CD14-positive monocyte (primary cell): Measurements from ENCODE around the gene WDR64. TPM values are rescaled to one million over a fixed set of nuclear protein-coding genes. Genes with fewer than 3 reads are reported as not detected.

Source experiments
- DNase-seq, 3 donors: peaks; one replicate each; pipeline ENCODE4 v3.0.0-alpha.2; 2011 to 2022
- H2AFZ ChIP-seq: 2 replicates; pipeline ENCODE4 v1.6.0; 2012; ENCODE audit warnings: mild to moderate bottlenecking, low read depth, low read length, inconsistent platforms; ENCODE audit not compliant: insufficient read depth, poor library complexity, severe bottlenecking
- H3K27ac ChIP-seq, 2 donors: 1 replicate in 1 of 2; 2 replicates in 1 of 2; pipeline ENCODE4 v1.5.1; 2012 to 2013; ENCODE audit warnings: low read length in 2 of 2, control low read depth in 1 of 2, inconsistent platforms in 1 of 2, low read depth in 1 of 2, mild to moderate bottlenecking in 1 of 2
- H3K27me3 ChIP-seq, 2 donors: one replicate each; pipeline versions ENCODE4 v1.6.0 to v1.6.1; 2011 to 2013; ENCODE audit warnings: low read length in 2 of 2; ENCODE audit not compliant: control insufficient read depth in 2 of 2, insufficient read depth in 2 of 2
- H3K36me3 ChIP-seq, 2 donors: replicated peaks in 1 of 2; 1 replicate in 1 of 2; 2 replicates in 1 of 2; pipeline versions ENCODE4 v1.5.1 to v1.6.1; 2012 to 2013; ENCODE audit warnings: low read length in 2 of 2, control low read depth in 1 of 2, inconsistent platforms in 1 of 2, mild to moderate bottlenecking in 1 of 2; ENCODE audit not compliant: insufficient read depth in 2 of 2, control insufficient read depth in 1 of 2
- H3K4me1 ChIP-seq, 2 donors: 1 replicate in 1 of 2; 2 replicates in 1 of 2; pipeline versions ENCODE4 v1.5.1 to v1.6.1; 2012 to 2013; ENCODE audit warnings: low read length in 2 of 2, control low read depth in 1 of 2, inconsistent platforms in 1 of 2, mild to moderate bottlenecking in 1 of 2, moderate library complexity in 1 of 2; ENCODE audit not compliant: insufficient read depth in 2 of 2, control insufficient read depth in 1 of 2
- H3K4me2 ChIP-seq: replicated peaks from 2 replicates; pipeline ENCODE3; 2012; ENCODE audit warnings: low read length, moderate library complexity, mild to moderate bottlenecking; ENCODE audit not compliant: poor library complexity, severe bottlenecking; ENCODE audit errors: extremely low read depth
- H3K4me3 ChIP-seq, 3 experiments: fragments of 200-600 bp in 1 of 3; sonication (generic) in 1 of 3; replicated peaks in 1 of 3; 1 replicate in 2 of 3; 2 replicates in 1 of 3; pipeline ENCODE4 v1.5.1; 2011 to 2013; ENCODE audit warnings: low read length in 3 of 3, mild to moderate bottlenecking in 3 of 3, control low read depth in 2 of 3, low read depth in 2 of 3, inconsistent platforms in 1 of 3, moderate library complexity in 1 of 3
- H3K79me2 ChIP-seq: 2 replicates; pipeline ENCODE4 v1.6.0; 2012; ENCODE audit warnings: mild to moderate bottlenecking, control low read depth, inconsistent platforms, low read length, moderate library complexity; ENCODE audit not compliant: insufficient read depth
- H3K9ac ChIP-seq: 2 replicates; pipeline ENCODE4 v1.6.0; 2017; ENCODE audit warnings: low read length, mild to moderate bottlenecking; ENCODE audit not compliant: insufficient read depth, poor library complexity, severe bottlenecking
- H3K9me3 ChIP-seq, 2 donors: replicated peaks in 1 of 2; 1 replicate in 1 of 2; 2 replicates in 1 of 2; pipeline versions ENCODE4 v1.5.1 to v1.6.1; 2012 to 2013; ENCODE audit warnings: low read length in 2 of 2, control low read depth in 1 of 2; ENCODE audit not compliant: control insufficient read depth in 1 of 2, insufficient read depth in 1 of 2
- H4K20me1 ChIP-seq: 2 replicates; pipeline ENCODE4 v1.6.0; 2012; ENCODE audit warnings: mild to moderate bottlenecking, low read length, control low read depth, moderate library complexity; ENCODE audit not compliant: insufficient read depth
- H3K27ac Mint-ChIP-seq, 7 donors: one replicate each; pipeline ENCODE4 v1.8.0; 2020; ENCODE audit warnings: mild to moderate bottlenecking in 7 of 7, mixed read lengths in 7 of 7, moderate library complexity in 6 of 7, inconsistent platforms in 2 of 7
- H3K27me3 Mint-ChIP-seq, 3 donors: one replicate each; pipeline ENCODE4 v1.8.0; 2021 to 2022; ENCODE audit warnings: low read depth in 3 of 3, mild to moderate bottlenecking in 3 of 3, mixed read lengths in 3 of 3, moderate library complexity in 3 of 3, inconsistent platforms in 1 of 3
- H3K36me3 Mint-ChIP-seq, 2 donors: one replicate each; pipeline ENCODE4 v1.8.0; 2020; ENCODE audit warnings: mixed read lengths in 2 of 2, inconsistent platforms in 1 of 2, mild to moderate bottlenecking in 1 of 2
- H3K4me1 Mint-ChIP-seq: one replicate; pipeline ENCODE4 v1.8.0; 2020; ENCODE audit warnings: mild to moderate bottlenecking, mixed read lengths
- H3K4me3 Mint-ChIP-seq, 2 donors: one replicate each; pipeline ENCODE4 v1.8.0; 2020; ENCODE audit warnings: mild to moderate bottlenecking in 2 of 2, mixed read lengths in 2 of 2, moderate library complexity in 1 of 2
- H3K9me3 Mint-ChIP-seq, 7 donors: one replicate each; pipeline ENCODE4 v1.8.0; 2020 to 2022; ENCODE audit warnings: mixed read lengths in 7 of 7, mild to moderate bottlenecking in 6 of 7, moderate library complexity in 6 of 7, inconsistent platforms in 2 of 7
- WGBS: methylation state at CpG from one replicate; pipeline ENCODE4 v1.1.5; 2013; ENCODE audit warnings: missing lambda C conversion rate; ENCODE audit not compliant: insufficient coverage; 5-methylcytosine and 5-hydroxymethylcytosine counted together
- intact Hi-C, 2 donors: fragments of 100-400 bp; cut with micrococcal nuclease; formaldehyde crosslinking; loops; one replicate each; pipeline versions ENCODE4 v1.15.0 to v1.15.1; 2023
- polyA plus RNA-seq, 3 donors: library from polyadenylated mRNA; depleted of rRNA in 1 of 3; unstranded in 2 of 3; stranded (reverse) in 1 of 3; fragments of 300-500 nt in 2 of 3; fragments of >200 nt in 1 of 3; fragmentation: Illumina TruSeq in 2 of 3; gene quantifications; 1 replicate in 2 of 3; 2 replicates in 1 of 3; pipeline ENCODE4 v1.2.3, GENCODE V29; 2012 to 2021
- TF ChIP-seq, protein P1 (sequence below): fragments of 200-600 bp; IDR thresholded peaks from one replicate; pipeline ENCODE4 v1.8.0; 2022; ENCODE audit warnings: antibody characterized with exemption, mild to moderate bottlenecking

WDR64 gene
- polyA plus RNA-seq, 3 donors, result not detected

DNA sequence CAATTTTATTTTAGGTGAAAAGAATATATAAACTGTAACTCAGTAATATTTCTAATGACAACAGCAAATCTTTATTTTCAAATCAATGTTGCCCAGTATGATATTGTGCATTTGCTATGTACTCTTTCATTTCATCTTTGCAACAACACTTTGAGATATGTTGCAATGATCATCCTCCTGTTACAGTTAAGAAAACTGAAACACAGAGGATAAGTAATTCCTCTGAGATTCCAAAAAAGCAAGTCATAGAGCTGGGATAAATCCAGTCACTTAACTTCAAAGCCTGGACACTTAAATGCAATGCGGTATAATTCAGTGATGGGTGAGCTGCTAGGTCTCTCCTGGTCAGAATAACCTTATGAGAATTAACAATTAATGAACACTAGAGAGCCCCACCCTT is 147.3 kb downstream of the WDR64 start:
- no peak for DNase-seq
- no peaks in the 10 kb centered on the region for H4K20me1 ChIP-seq
- H3K36me3 Mint-ChIP-seq, result peaks cover 0 to 2% of the 10 kb centered on the region in 2 donors
- intact Hi-C loops, result no loop called here
- no peaks in the 10 kb centered on the region for H3K9me3 ChIP-seq
- no peaks in the 10 kb centered on the region for H3K36me3 ChIP-seq
- H3K4me3 ChIP-seq, result no peak overlapping the region
- H2AFZ ChIP-seq, result no peak overlapping the region
- H3K4me1 Mint-ChIP-seq, result peaks cover 5% of the 10 kb centered on the region
- TF ChIP-seq, protein P1, sequence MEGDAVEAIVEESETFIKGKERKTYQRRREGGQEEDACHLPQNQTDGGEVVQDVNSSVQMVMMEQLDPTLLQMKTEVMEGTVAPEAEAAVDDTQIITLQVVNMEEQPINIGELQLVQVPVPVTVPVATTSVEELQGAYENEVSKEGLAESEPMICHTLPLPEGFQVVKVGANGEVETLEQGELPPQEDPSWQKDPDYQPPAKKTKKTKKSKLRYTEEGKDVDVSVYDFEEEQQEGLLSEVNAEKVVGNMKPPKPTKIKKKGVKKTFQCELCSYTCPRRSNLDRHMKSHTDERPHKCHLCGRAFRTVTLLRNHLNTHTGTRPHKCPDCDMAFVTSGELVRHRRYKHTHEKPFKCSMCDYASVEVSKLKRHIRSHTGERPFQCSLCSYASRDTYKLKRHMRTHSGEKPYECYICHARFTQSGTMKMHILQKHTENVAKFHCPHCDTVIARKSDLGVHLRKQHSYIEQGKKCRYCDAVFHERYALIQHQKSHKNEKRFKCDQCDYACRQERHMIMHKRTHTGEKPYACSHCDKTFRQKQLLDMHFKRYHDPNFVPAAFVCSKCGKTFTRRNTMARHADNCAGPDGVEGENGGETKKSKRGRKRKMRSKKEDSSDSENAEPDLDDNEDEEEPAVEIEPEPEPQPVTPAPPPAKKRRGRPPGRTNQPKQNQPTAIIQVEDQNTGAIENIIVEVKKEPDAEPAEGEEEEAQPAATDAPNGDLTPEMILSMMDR, result no peak
- H3K4me2 ChIP-seq, result no peak overlapping the region
- no peak overlapping the region for H3K27ac Mint-ChIP-seq
- no peak overlapping the region for H3K27ac ChIP-seq
- H3K79me2 ChIP-seq, result no peaks in the 10 kb centered on the region
- WGBS, result no CpG with 5 or more reads among the region's 1 CpG
- H3K9ac ChIP-seq, result no peak overlapping the region
- H3K4me3 Mint-ChIP-seq, result no peak overlapping the region
- H3K27me3 ChIP-seq, result peaks cover 0 to 8% of the 10 kb centered on the region in 2 donors
- no peaks in the 10 kb centered on the region for H3K4me1 ChIP-seq
- peaks cover 2 to 17% (median 2%) of the 10 kb centered on the region in 3 donors for H3K27me3 Mint-ChIP-seq
- H3K9me3 Mint-ChIP-seq, result peaks cover 0 to 6% (median 0%) of the 10 kb centered on the region in 7 donors

DNA sequence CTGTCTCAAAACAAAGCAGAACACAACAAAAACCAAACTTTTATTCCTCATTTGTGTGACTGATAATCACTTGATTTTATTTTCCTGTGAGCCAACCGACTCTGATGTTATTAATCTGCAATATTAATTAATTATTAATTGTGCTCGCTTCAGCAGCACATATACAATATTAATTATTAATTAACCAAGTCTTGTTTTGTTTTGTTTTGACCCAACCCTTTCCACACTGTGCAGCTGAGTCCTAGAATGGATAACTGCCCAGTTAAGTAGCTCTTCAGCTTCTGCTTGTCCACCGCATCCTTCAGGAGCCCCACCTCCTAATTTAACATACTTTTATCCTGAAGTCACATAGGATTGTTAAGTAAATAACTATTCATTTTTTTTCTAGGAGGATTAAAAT is 148.6 kb downstream of the WDR64 start:
- TF ChIP-seq, protein P1, result no peak
- H3K36me3 Mint-ChIP-seq, result peaks cover 0 to 2% of the 10 kb centered on the region in 2 donors
- no peak overlapping the region for H3K9ac ChIP-seq
- no peak overlapping the region for H3K4me3 Mint-ChIP-seq
- intact Hi-C loops, result no loop called here
- WGBS, result no CpG with 5 or more reads among the region's 3 CpGs
- H3K4me1 ChIP-seq, result peaks cover 0 to 3% of the 10 kb centered on the region in 2 donors
- no peaks in the 10 kb centered on the region for H3K36me3 ChIP-seq
- no peaks in the 10 kb centered on the region for H3K9me3 ChIP-seq
- no peaks in the 10 kb centered on the region for H4K20me1 ChIP-seq
- no peaks in the 10 kb centered on the region for H3K79me2 ChIP-seq
- H3K4me2 ChIP-seq, result no peak overlapping the region
- peaks cover 2 to 8% (median 2%) of the 10 kb centered on the region in 3 donors for H3K27me3 Mint-ChIP-seq
- H3K27ac Mint-ChIP-seq, result no peak overlapping the region
- H3K4me3 ChIP-seq, result no peak overlapping the region
- no peak overlapping the region for H3K27ac ChIP-seq
- H2AFZ ChIP-seq, result no peak overlapping the region
- peaks cover 0 to 8% (median 0%) of the 10 kb centered on the region in 7 donors for H3K9me3 Mint-ChIP-seq
- H3K4me1 Mint-ChIP-seq, result peaks cover 12% of the 10 kb centered on the region
- no peak for DNase-seq
- peaks cover 0 to 8% of the 10 kb centered on the region in 2 donors for H3K27me3 ChIP-seq
